ENCODE data around the gene CYP2C8. TPM values are rescaled to one million over a fixed set of nuclear protein-coding genes. Genes with fewer than 3 reads are reported as not detected.

The CYP2C8 gene
- total RNA-seq, 1 donor from 2014 or later, result not detected

GRCh38 chr10:95035332-95036295 lies 33.7 kb downstream of the CYP2C8 start:
- TF ChIP-seq, protein P1, sequence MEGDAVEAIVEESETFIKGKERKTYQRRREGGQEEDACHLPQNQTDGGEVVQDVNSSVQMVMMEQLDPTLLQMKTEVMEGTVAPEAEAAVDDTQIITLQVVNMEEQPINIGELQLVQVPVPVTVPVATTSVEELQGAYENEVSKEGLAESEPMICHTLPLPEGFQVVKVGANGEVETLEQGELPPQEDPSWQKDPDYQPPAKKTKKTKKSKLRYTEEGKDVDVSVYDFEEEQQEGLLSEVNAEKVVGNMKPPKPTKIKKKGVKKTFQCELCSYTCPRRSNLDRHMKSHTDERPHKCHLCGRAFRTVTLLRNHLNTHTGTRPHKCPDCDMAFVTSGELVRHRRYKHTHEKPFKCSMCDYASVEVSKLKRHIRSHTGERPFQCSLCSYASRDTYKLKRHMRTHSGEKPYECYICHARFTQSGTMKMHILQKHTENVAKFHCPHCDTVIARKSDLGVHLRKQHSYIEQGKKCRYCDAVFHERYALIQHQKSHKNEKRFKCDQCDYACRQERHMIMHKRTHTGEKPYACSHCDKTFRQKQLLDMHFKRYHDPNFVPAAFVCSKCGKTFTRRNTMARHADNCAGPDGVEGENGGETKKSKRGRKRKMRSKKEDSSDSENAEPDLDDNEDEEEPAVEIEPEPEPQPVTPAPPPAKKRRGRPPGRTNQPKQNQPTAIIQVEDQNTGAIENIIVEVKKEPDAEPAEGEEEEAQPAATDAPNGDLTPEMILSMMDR (IDR thresholded peaks at IDR 0.05; ENCODE audit: insufficient read depth, low read length, poor library complexity, severe bottlenecking), result no peak
- H3K27me3 ChIP-seq (ENCODE audit: control insufficient read depth, insufficient read depth, low read length), result peaks cover 2% of the 10 kb centered on the region
- no peaks in the 10 kb centered on the region for H3K36me3 ChIP-seq (ENCODE audit: control insufficient read depth, insufficient read depth, low read length)
- no peak for DNase-seq (ENCODE audit: low read depth)
- H3K4me3 ChIP-seq (ENCODE audit: low read depth, low read length), result no peak overlapping the region

GRCh38 chr10:95034401-95034800 lies 34.9 kb downstream of the CYP2C8 start:
- no peak for DNase-seq (ENCODE audit: low read depth)
- no peaks in the 10 kb centered on the region for H3K36me3 ChIP-seq (ENCODE audit: control insufficient read depth, insufficient read depth, low read length)
- no peak overlapping the region for H3K4me3 ChIP-seq (ENCODE audit: low read depth, low read length)
- TF ChIP-seq, protein P1 (IDR thresholded peaks at IDR 0.05; ENCODE audit: insufficient read depth, low read length, poor library complexity, severe bottlenecking), result no peak
- H3K27me3 ChIP-seq (ENCODE audit: control insufficient read depth, insufficient read depth, low read length), result peaks cover 2% of the 10 kb centered on the region

DNA sequence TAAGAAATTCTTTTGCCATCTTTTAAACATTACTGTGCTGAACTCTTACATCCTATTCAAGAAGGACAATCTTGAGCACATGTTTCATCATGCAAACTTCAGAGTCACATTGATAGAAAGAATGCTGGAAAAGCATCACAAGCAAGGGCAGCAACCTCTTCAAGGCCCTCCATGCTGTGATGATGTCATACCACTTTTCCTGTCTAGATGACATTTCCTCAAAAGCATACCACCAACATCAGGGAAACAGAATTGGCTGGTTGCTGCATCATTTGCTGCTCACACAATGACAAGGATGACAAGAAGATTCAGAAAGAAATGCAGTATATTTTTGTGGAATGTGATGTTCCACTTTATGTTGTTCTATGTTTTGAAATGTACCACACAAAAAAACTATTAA lies 37.6 kb downstream of the CYP2C8 start:
- Histone ChIP-seq H3K27me3 (ENCODE audit: control insufficient read depth, insufficient read depth, low read length) (peaks cover 2% of the 10 kb centered on the region), H3K36me3 (ENCODE audit: control insufficient read depth, insufficient read depth, low read length) (no peaks in the 10 kb centered on the region), H3K4me3 (ENCODE audit: low read depth, low read length) (no peak overlapping the region)
- TF ChIP-seq, protein P1 (IDR thresholded peaks at IDR 0.05; ENCODE audit: insufficient read depth, low read length, poor library complexity, severe bottlenecking), result no peak
- no peak for DNase-seq (ENCODE audit: low read depth)

- TF ChIP-seq, protein P1 (IDR thresholded peaks at IDR 0.05; ENCODE audit: insufficient read depth, low read length, poor library complexity, severe bottlenecking), result no peak
- H3K4me3 ChIP-seq (ENCODE audit: low read depth, low read length), result no peak overlapping the region
- DNase-seq (ENCODE audit: low read depth), result no peak
These were observed 42.8 kb downstream of the CYP2C8 start for GRCh38 chr10:95026461-95026860.

DNA sequence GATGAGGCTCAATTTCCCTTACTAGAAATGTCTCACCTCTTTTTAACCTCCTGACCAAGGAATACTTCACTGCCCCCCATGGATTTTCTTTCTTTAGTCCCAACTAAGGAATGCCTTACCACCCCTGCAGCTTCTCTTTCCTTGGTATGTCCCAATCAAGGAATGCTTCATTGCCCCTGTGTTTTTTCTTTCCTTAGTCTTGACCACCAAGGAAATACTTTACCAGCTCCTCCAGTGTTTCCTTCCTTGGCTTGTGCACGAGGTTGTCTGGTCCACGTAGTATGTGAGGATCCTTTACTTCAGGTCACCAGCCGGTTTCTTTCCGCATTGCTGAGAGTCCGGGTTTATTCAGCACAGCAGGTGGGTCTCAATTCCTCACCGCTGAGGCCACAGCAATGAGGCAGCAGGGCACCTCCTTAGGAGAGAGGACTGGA lies 71.5 kb downstream of the CYP2C8 start:
- no peaks in the 10 kb centered on the region for H3K27me3 ChIP-seq (ENCODE audit: control insufficient read depth, insufficient read depth, low read length)
- TF ChIP-seq, protein P1 (IDR thresholded peaks at IDR 0.05; ENCODE audit: insufficient read depth, low read length, poor library complexity, severe bottlenecking), result no peak

More at GRCh38 chr10:95026461-95026860, 42.8 kb downstream of the CYP2C8 start:
- H3K36me3 ChIP-seq (ENCODE audit: control insufficient read depth, insufficient read depth, low read length), result no peaks in the 10 kb centered on the region
- H3K27me3 ChIP-seq (ENCODE audit: control insufficient read depth, insufficient read depth, low read length), result no peaks in the 10 kb centered on the region

More for the DNA sequence above, 71.5 kb downstream of the CYP2C8 start:
- no peaks in the 10 kb centered on the region for H3K36me3 ChIP-seq (ENCODE audit: control insufficient read depth, insufficient read depth, low read length)
- no peak overlapping the region for H3K4me3 ChIP-seq (ENCODE audit: low read depth, low read length)
- no peak for DNase-seq (ENCODE audit: low read depth)
